ELR (cell line): ENCODE data around the gene SHFL.

Experiments
- DNase-seq: peaks from one replicate; pipeline ENCODE4 v3.0.0-alpha.2; 2015; ENCODE audit warnings: low read depth

Gene SHFL

GRCh38 chr19:10134040-10134439, 47.9 kb downstream of the SHFL start:
- no peak for DNase-seq

GRCh38 chr19:10135551-10136334, 49.6 kb downstream of the SHFL start:
- no peak for DNase-seq

GRCh38 chr19:10136936-10137335, 50.8 kb downstream of the SHFL start:
- DNase-seq = no peak

- DNase-seq = no peak
Observed at GRCh38 chr19:10137751-10138682, 51.9 kb downstream of the SHFL start.

- no peak for DNase-seq
Observed at GRCh38 chr19:10138879-10139795, 53.0 kb downstream of the SHFL start.

- DNase-seq = no peak
Observed at GRCh38 chr19:10139952-10140351, 53.8 kb downstream of the SHFL start.

- DNase-seq = no peak
Observed at GRCh38 chr19:10141479-10141878, 55.4 kb downstream of the SHFL start.

GRCh38 chr19:10141973-10142372, 55.9 kb downstream of the SHFL start:
- DNase-seq = no peak
